OCI-LY7 (cell line): ENCODE measurements around the gene LTBP4. TPM values are rescaled to one million over a fixed set of nuclear protein-coding genes. Genes with fewer than 3 reads are reported as not detected.

ENCODE experiments used
- BruUV-seq: library from RNA; stranded (reverse); fragments of 400-500 nt; replicated peaks from 2 replicates; lab custom pipeline; 2021; lab: Mats Ljungman, UMichigan
- CTCF ChIA-PET: fragments of 300-600 bp; sonication (Branson Sonifier 250); formaldehyde crosslinking; loops from one replicate; lab custom pipeline; 2022; ENCODE audit warnings: antibody characterized with exemption; ENCODE audit not compliant: unreplicated experiment; lab: Charles Lee
- POLR2A ChIA-PET: fragments of 300-600 bp; sonication (Branson Sonifier 250); formaldehyde crosslinking; loops from one replicate; lab custom pipeline; 2022; ENCODE audit warnings: antibody characterized with exemption; lab: Charles Lee
- DNase-seq: peaks from one replicate; pipeline ENCODE4 v3.0.0-alpha.2; 2015; ENCODE audit warnings: low spot score
- H2AFZ ChIP-seq: fragments of 200-600 bp; sonication (generic), shearing (Covaris generic); 2 replicates; pipeline ENCODE4 v1.6.1; 2014; ENCODE audit warnings: mild to moderate bottlenecking, antibody characterized with exemption, low read length, moderate library complexity
- H3K27ac ChIP-seq: fragments of 200-600 bp; sonication (generic); 2 replicates; pipeline ENCODE4 v1.5.1; 2014; ENCODE audit warnings: mixed run types, low read depth, mild to moderate bottlenecking, moderate library complexity, low read length, inconsistent platforms; ENCODE audit not compliant: poor library complexity, severe bottlenecking
- H3K36me3 ChIP-seq: fragments of 200-600 bp; sonication (generic); 2 replicates; pipeline ENCODE4 v1.6.1; 2014; ENCODE audit warnings: mild to moderate bottlenecking, antibody characterized with exemption, low read length, moderate library complexity, mixed read lengths; ENCODE audit not compliant: insufficient read depth
- H3K4me1 ChIP-seq: fragments of 200-600 bp; sonication (generic); 2 replicates; pipeline ENCODE4 v1.5.1; 2014; ENCODE audit warnings: mild to moderate bottlenecking, low read length; ENCODE audit not compliant: insufficient read depth, poor library complexity, severe bottlenecking
- H3K4me2 ChIP-seq: fragments of 200-600 bp; sonication (generic); 2 replicates; pipeline ENCODE4 v1.6.1; 2014; ENCODE audit warnings: mild to moderate bottlenecking, low read length
- H3K4me3 ChIP-seq: fragments of 200-600 bp; sonication (generic); 2 replicates; pipeline ENCODE4 v1.5.1; 2014; ENCODE audit warnings: mild to moderate bottlenecking, low read depth, low read length; ENCODE audit not compliant: poor library complexity, severe bottlenecking
- H3K79me2 ChIP-seq: fragments of 200-600 bp; sonication (generic); 2 replicates; pipeline ENCODE4 v1.6.1; 2016; ENCODE audit warnings: low read depth, mild to moderate bottlenecking, low read length, moderate library complexity, mixed read lengths; ENCODE audit not compliant: insufficient read depth
- H3K9me2 ChIP-seq: fragments of 200-600 bp; sonication (generic); 2 replicates; pipeline ENCODE4 v1.6.1; 2016; ENCODE audit warnings: mild to moderate bottlenecking, low read length, mixed read lengths; ENCODE audit not compliant: insufficient read depth
- H3K9me3 ChIP-seq: fragments of 200-600 bp; sonication (generic); 2 replicates; pipeline ENCODE4 v1.6.1; 2014; ENCODE audit warnings: mild to moderate bottlenecking, mixed run types, low read length, mixed read lengths
- H4K20me1 ChIP-seq: fragments of 200-600 bp; sonication (generic); 2 replicates; pipeline ENCODE4 v1.6.1; 2014; ENCODE audit warnings: mild to moderate bottlenecking, antibody characterized with exemption, low read length, moderate library complexity, mixed read lengths; ENCODE audit not compliant: insufficient read depth
- EZH2phosphoT487 ChIP-seq: fragments of 200-600 bp; sonication (generic); IDR thresholded peaks from 2 replicates; pipeline ENCODE4 v1.6.1; 2018; ENCODE audit warnings: low read depth, borderline replicate concordance, mild to moderate bottlenecking, mixed run types, antibody characterized with exemption, low read length, moderate library complexity, mixed read lengths
- intact Hi-C: fragments of 100-400 bp; cut with micrococcal nuclease; formaldehyde crosslinking; loops from one replicate; pipeline ENCODE4 v1.10.0; 2022; ENCODE audit not compliant: unreplicated experiment
- total RNA-seq, 2 experiments: library from RNA; depleted of rRNA in 1 of 2; stranded (reverse); fragments of >200 nt in 1 of 2; shearing (Covaris generic) in 1 of 2; gene quantifications; 2 replicates each; pipeline ENCODE4 v1.2.3, GENCODE V29; 2014 to 2022
- TF ChIP-seq, protein P1 (sequence below): fragments of 200-600 bp; sonication (generic); conservative IDR thresholded peaks from 2 replicates; pipeline ENCODE4 v1.5.1; 2014; ENCODE audit warnings: mild to moderate bottlenecking, antibody characterized with exemption, low read length, moderate library complexity, mixed read lengths

The LTBP4 gene
- total RNA-seq, 2 experiments from 2014 or later = 44.5 to 108 TPM

DNA sequence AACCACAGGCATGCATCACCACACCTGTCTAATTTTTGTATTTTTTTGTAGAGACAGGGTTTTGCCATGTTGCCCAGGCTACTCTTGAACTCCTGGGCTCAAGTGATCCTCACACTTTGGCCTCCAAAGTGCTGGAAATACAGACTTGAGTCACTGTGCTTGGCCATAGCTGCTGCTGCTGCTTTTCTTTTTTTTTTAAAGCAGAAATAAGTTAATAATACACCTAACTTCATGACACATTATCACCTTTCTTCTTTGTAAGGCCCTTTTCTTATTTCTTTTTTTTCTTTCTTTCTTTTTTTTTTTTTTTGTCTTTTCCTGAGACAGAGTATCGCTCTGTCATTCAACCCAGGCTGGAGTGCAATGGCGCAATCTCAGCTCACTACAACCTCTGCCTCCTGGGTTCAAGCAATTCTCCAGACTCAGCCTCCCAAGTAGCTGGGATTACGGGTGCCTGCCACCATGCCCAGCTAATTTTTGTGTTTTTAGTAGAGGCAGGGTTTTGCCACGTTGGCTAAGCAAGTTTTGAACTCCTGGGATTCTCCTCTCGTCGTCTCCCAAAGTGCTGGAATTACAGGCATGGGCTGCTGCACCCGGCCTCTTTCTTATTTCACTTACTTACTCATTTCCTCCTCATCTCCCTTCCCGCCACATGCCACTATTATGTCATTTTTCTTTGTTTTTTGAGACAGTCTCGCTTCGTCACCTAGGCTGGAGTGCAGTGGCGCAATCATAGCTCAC is 15.8 kb upstream of the LTBP4 start:
- intact Hi-C loops = no loop called here

DNA sequence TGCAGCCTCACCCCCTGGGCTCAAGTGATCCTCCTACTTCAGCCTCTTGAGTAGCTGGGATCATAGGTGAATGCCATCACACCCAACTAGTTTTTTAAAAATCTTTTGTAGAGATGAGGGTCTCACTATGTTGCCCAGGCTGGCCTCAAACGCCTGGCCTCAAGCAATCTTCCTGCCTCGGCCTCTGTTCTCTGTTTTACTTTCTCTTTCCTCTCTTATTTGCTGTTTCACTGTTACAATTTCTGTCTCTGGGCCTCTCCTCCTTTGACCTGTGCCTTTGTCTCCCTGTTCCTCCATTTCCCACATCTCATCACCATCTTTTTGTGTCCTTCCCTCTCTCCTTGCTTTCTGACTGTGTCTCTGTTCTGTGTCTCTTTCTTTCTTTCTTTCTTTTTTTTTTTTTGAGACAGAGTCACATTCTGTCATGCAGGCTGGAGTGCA is 15.2 kb upstream of the LTBP4 start:
- Histone ChIP-seq H3K4me3 (no peak overlapping the region), H3K4me2 (no peak overlapping the region), H3K36me3 (peaks cover 21% of the 10 kb centered on the region), H3K9me2 (no peaks in the 10 kb centered on the region), H3K79me2 (no peaks in the 10 kb centered on the region), H4K20me1 (no peaks in the 10 kb centered on the region), H3K4me1 (no peaks in the 10 kb centered on the region), H2AFZ (no peak overlapping the region), H3K27ac (no peak overlapping the region), H3K9me3 (no peaks in the 10 kb centered on the region)
- no TSS peak for BruUV-seq
- ChIA-PET POLR2A (interaction anchor here (0.7 kb wide), 1 partner anchor 322 kb away, joined by 4 read pairs; no protein-coding TSS in a partner anchor), CTCF (no interaction called here)
- DNase-seq = no peak
- intact Hi-C loops = no loop called here
- TF ChIP-seq, protein P1, sequence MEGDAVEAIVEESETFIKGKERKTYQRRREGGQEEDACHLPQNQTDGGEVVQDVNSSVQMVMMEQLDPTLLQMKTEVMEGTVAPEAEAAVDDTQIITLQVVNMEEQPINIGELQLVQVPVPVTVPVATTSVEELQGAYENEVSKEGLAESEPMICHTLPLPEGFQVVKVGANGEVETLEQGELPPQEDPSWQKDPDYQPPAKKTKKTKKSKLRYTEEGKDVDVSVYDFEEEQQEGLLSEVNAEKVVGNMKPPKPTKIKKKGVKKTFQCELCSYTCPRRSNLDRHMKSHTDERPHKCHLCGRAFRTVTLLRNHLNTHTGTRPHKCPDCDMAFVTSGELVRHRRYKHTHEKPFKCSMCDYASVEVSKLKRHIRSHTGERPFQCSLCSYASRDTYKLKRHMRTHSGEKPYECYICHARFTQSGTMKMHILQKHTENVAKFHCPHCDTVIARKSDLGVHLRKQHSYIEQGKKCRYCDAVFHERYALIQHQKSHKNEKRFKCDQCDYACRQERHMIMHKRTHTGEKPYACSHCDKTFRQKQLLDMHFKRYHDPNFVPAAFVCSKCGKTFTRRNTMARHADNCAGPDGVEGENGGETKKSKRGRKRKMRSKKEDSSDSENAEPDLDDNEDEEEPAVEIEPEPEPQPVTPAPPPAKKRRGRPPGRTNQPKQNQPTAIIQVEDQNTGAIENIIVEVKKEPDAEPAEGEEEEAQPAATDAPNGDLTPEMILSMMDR = no peak
- TF ChIP-seq EZH2phosphoT487 = no peak

More for the DNA sequence above, 15.8 kb upstream of the LTBP4 start:
- POLR2A ChIA-PET = no interaction called here
- CTCF ChIA-PET = no interaction called here
- H3K4me2 ChIP-seq = no peak overlapping the region
- no peak overlapping the region for H2AFZ ChIP-seq
- H3K36me3 ChIP-seq = peaks cover 27% of the 10 kb centered on the region
- no peaks in the 10 kb centered on the region for H3K9me3 ChIP-seq
- H3K79me2 ChIP-seq = no peaks in the 10 kb centered on the region
- TF ChIP-seq EZH2phosphoT487 = no peak
- no peak overlapping the region for H3K4me3 ChIP-seq
- no peaks in the 10 kb centered on the region for H4K20me1 ChIP-seq
- H3K4me1 ChIP-seq = no peaks in the 10 kb centered on the region
- DNase-seq = no peak
- no peak overlapping the region for H3K27ac ChIP-seq
- BruUV-seq = no TSS peak
- H3K9me2 ChIP-seq = no peaks in the 10 kb centered on the region

DNA sequence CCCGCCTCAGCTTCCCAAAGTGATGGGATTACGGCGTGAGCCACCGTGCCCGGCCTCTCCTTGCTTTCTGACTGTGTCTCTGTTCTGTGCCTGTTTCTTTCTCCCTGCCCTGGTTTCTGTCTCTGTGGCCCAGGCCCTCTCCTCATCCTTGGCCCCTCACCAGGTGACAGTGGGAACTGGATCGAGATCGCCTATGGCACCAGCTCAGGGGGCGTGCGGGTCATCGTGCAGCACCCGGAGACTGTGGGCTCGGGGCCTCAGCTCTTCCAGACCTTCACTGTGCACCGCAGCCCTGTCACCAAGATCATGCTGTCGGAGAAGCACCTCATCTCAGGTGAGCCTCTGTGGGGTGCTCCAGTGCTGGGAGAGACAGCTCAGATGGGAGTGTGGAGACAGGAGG is 14.6 kb upstream of the LTBP4 start:
- no peaks in the 10 kb centered on the region for H3K79me2 ChIP-seq
- BruUV-seq = no TSS peak
- TF ChIP-seq, protein P1 = no peak
- no peak for TF ChIP-seq EZH2phosphoT487
- no peak overlapping the region for H3K4me3 ChIP-seq
- no peaks in the 10 kb centered on the region for H3K9me2 ChIP-seq
- no peaks in the 10 kb centered on the region for H4K20me1 ChIP-seq
- no peak for DNase-seq
- peaks cover 17% of the 10 kb centered on the region for H3K36me3 ChIP-seq
- no peaks in the 10 kb centered on the region for H3K9me3 ChIP-seq
- no peak overlapping the region for H3K27ac ChIP-seq
- ChIA-PET CTCF (interaction anchor here (0.6 kb wide), 1 partner anchor 8 kb away, joined by 3 read pairs; no protein-coding TSS in a partner anchor), POLR2A (interaction anchor here (0.7 kb wide), 1 partner anchor 323 kb away, joined by 4 read pairs; no protein-coding TSS in a partner anchor)
- no peaks in the 10 kb centered on the region for H3K4me1 ChIP-seq
- no peak overlapping the region for H2AFZ ChIP-seq
- H3K4me2 ChIP-seq = no peak overlapping the region
- intact Hi-C loops = no loop called here
